Fibroblast of lung (primary cell): ENCODE data around the gene FBXW9. TPM values are rescaled to one million over a fixed set of nuclear protein-coding genes. Genes with fewer than 3 reads are reported as not detected.

Experiments
- DNase-seq, 2 donors: peaks; one replicate each; pipeline versions ENCODE4 v3.0.0 to v3.0.0-alpha.2; 2010; ENCODE audit warnings: low read depth in 2 of 2
- H2AFZ ChIP-seq: 2 replicates; pipeline ENCODE4 v1.5.1; 2012; ENCODE audit warnings: low read length, control low read depth, inconsistent platforms
- H3K27ac ChIP-seq: 2 replicates; pipeline ENCODE4 v1.5.1; 2011; ENCODE audit warnings: low read length, control low read depth; ENCODE audit not compliant: insufficient read depth
- H3K27me3 ChIP-seq: 2 replicates; pipeline ENCODE4 v1.5.1; 2011; ENCODE audit warnings: mild to moderate bottlenecking, low read length; ENCODE audit not compliant: control insufficient read depth, insufficient read depth
- H3K36me3 ChIP-seq: 2 replicates; pipeline ENCODE4 v1.5.1; 2011; ENCODE audit warnings: low read length; ENCODE audit not compliant: control insufficient read depth, insufficient read depth
- H3K4me1 ChIP-seq: 2 replicates; pipeline ENCODE4 v1.5.1; 2011; ENCODE audit warnings: low read length; ENCODE audit not compliant: control insufficient read depth, insufficient read depth; ENCODE audit errors: extremely low read depth
- H3K4me2 ChIP-seq: 2 replicates; pipeline ENCODE4 v1.5.1; 2011; ENCODE audit warnings: low read length, control low read depth; ENCODE audit not compliant: insufficient read depth; ENCODE audit errors: extremely low read depth
- H3K4me3 ChIP-seq, 4 experiments: fragments of 200-600 bp in 1 of 4; sonication (generic) in 1 of 4; replicated peaks in 1 of 4; 2 replicates each; pipeline ENCODE4 v1.5.1; 2011 to 2016; ENCODE audit warnings: low read length in 4 of 4, low read depth in 3 of 4, mild to moderate bottlenecking in 3 of 4, control low read depth in 2 of 4, inconsistent platforms in 1 of 4, mixed read lengths in 1 of 4; ENCODE audit not compliant: insufficient read depth in 1 of 4; ENCODE audit errors: control extremely low read depth in 1 of 4
- H3K79me2 ChIP-seq: 2 replicates; pipeline ENCODE4 v1.5.1; 2012; ENCODE audit warnings: mild to moderate bottlenecking, low read length, inconsistent platforms; ENCODE audit not compliant: control insufficient read depth, insufficient read depth
- H3K9ac ChIP-seq: 2 replicates; pipeline ENCODE4 v1.5.1; 2011; ENCODE audit warnings: mild to moderate bottlenecking, low read length, control low read depth; ENCODE audit not compliant: insufficient read depth
- H3K9me3 ChIP-seq: 2 replicates; pipeline ENCODE4 v1.5.1; 2012; ENCODE audit warnings: low read depth, low read length; ENCODE audit not compliant: control insufficient read depth, insufficient read depth
- H4K20me1 ChIP-seq: 2 replicates; pipeline ENCODE4 v1.5.1; 2011; ENCODE audit warnings: low read length; ENCODE audit not compliant: control insufficient read depth, insufficient read depth; ENCODE audit errors: extremely low read depth
- EZH2 ChIP-seq: IDR thresholded peaks from 2 replicates; pipeline ENCODE4 v1.5.1; 2012; ENCODE audit warnings: low read length, control low read depth, mild to moderate bottlenecking; ENCODE audit errors: missing control alignments
- polyA plus RNA-seq, 2 donors: library from polyadenylated mRNA; depleted of rRNA in 1 of 2; stranded (reverse) in 1 of 2; unstranded in 1 of 2; fragments of >200 nt; gene quantifications; 2 replicates each; pipeline ENCODE4 v1.2.1, GENCODE V29; 2011 to 2012; ENCODE audit warnings: missing spikeins in 1 of 2
- total RNA-seq: library from RNA; depleted of rRNA; stranded (reverse); fragments of >200 nt; gene quantifications from 2 replicates; pipeline ENCODE4 v1.2.1, GENCODE V29; 2014
- TF ChIP-seq, protein P1 (sequence below), 2 donors: IDR thresholded peaks in 1 of 2; conservative IDR thresholded peaks in 1 of 2; 1 replicate in 1 of 2; 2 replicates in 1 of 2; pipeline ENCODE4 v1.5.1; 2011 to 2012; ENCODE audit warnings: low read length in 2 of 2, control low read depth in 1 of 2, inconsistent platforms in 1 of 2, low read depth in 1 of 2, mild to moderate bottlenecking in 1 of 2

Gene FBXW9
- total and polyA plus RNA-seq, 2 donors (not counting 1 experiment from before 2014, with no cell fraction given): 3.3 to 4.4 TPM

DNA sequence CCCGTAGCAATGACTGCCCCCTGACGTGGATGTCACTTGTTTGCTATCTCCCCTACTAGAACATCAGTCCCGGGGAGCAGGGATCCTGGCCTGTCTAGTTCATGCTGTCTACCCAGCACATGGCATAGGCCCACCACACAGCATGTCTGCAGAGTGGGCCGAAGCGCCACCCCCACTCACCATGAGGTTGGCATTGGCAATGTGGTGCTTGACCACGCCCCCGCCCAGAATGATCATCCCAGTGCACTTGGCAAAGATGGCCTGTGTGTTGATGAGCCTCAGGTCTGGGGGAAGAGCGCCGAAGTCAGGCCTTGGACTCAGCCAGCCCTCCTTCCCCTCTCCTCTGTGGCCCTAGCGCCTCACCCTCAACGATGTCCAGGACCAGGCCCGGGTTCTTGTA, 19.5 kb downstream of the FBXW9 start:
- Histone ChIP-seq H2AFZ (no peak overlapping the region), H3K9me3 (no peaks in the 10 kb centered on the region), H3K4me3 (no peak overlapping the region), H3K4me2 (no peak overlapping the region), H3K4me1 (no peaks in the 10 kb centered on the region), H4K20me1 (no peaks in the 10 kb centered on the region), H3K36me3 (peaks cover 37% of the 10 kb centered on the region), H3K27ac (no peak overlapping the region), H3K27me3 (no peaks in the 10 kb centered on the region), H3K79me2 (peaks cover 10% of the 10 kb centered on the region), H3K9ac (no peak overlapping the region)
- DNase-seq: no peak
- no peak for TF ChIP-seq EZH2
- TF ChIP-seq, protein P1, sequence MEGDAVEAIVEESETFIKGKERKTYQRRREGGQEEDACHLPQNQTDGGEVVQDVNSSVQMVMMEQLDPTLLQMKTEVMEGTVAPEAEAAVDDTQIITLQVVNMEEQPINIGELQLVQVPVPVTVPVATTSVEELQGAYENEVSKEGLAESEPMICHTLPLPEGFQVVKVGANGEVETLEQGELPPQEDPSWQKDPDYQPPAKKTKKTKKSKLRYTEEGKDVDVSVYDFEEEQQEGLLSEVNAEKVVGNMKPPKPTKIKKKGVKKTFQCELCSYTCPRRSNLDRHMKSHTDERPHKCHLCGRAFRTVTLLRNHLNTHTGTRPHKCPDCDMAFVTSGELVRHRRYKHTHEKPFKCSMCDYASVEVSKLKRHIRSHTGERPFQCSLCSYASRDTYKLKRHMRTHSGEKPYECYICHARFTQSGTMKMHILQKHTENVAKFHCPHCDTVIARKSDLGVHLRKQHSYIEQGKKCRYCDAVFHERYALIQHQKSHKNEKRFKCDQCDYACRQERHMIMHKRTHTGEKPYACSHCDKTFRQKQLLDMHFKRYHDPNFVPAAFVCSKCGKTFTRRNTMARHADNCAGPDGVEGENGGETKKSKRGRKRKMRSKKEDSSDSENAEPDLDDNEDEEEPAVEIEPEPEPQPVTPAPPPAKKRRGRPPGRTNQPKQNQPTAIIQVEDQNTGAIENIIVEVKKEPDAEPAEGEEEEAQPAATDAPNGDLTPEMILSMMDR (conservative IDR thresholded peaks at IDR 0.05 in 1 of 2, IDR thresholded peaks at IDR 0.05 in 1 of 2; ENCODE audit: low read depth in 1 of 2, low read length in 2 of 2): no peak

DNA sequence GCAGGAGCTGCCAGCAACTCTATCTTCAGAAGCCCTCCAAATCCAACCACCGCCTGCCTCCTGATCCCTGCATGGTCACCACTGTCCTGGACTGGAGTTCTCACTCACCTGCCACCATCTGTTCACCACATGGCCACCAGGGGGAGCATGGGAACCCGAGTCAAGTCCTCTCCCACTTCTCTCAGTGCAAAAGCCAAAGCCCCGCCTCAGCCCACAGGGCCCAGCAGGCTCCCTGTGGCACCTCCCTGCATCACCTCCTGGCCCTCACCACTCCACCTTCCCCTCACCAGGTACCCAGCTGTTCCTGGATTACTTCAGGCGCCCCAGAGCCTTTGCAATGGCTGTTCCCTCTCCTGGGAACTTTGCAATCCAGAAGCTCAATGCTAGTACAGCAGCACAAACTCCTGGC, 20.0 kb downstream of the FBXW9 start:
- H3K4me2 ChIP-seq: no peak overlapping the region
- H3K4me3 ChIP-seq: no peak overlapping the region
- TF ChIP-seq EZH2: no peak
- TF ChIP-seq, protein P1 (conservative IDR thresholded peaks at IDR 0.05 in 1 of 2, IDR thresholded peaks at IDR 0.05 in 1 of 2; ENCODE audit: low read depth in 1 of 2, low read length in 2 of 2): peak; percentile 76 to 89
- H4K20me1 ChIP-seq: no peaks in the 10 kb centered on the region
- H3K79me2 ChIP-seq: peaks cover 10% of the 10 kb centered on the region
- no peaks in the 10 kb centered on the region for H3K27me3 ChIP-seq
- H3K36me3 ChIP-seq: peaks cover 37% of the 10 kb centered on the region
- H3K4me1 ChIP-seq: no peaks in the 10 kb centered on the region
- peak; percentile 56 to 72 for DNase-seq
- no peak overlapping the region for H3K27ac ChIP-seq
- no peaks in the 10 kb centered on the region for H3K9me3 ChIP-seq
- no peak overlapping the region for H2AFZ ChIP-seq
- H3K9ac ChIP-seq: no peak overlapping the region

DNA sequence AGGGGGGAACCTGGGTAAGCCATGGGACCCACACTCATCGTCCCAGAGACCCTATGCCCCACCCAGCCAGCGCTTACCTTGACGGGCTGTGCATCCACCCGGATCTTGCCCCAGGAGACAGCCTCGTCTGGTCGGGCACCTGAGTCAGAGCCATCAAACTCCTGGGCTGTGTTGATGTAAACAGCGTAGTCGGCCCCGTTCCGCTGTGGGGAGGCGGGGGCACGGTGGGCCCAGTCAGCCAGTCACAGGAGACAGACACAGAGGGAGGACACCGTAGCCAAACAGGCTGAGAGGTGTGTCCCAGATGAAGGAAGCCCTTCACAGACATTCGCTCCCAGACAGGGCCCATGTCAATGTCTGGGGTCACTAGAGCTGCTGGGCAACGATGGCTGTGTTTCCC, 20.5 kb downstream of the FBXW9 start:
- Histone ChIP-seq H3K9ac (no peak overlapping the region), H3K27ac (no peak overlapping the region), H3K27me3 (no peaks in the 10 kb centered on the region), H2AFZ (no peak overlapping the region), H3K79me2 (peaks cover 10% of the 10 kb centered on the region), H3K4me3 (no peak overlapping the region), H3K4me1 (no peaks in the 10 kb centered on the region), H3K4me2 (no peak overlapping the region), H3K9me3 (no peaks in the 10 kb centered on the region), H4K20me1 (no peaks in the 10 kb centered on the region), H3K36me3 (peaks cover 37% of the 10 kb centered on the region)
- DNase-seq: no peak
- TF ChIP-seq, protein P1 (conservative IDR thresholded peaks at IDR 0.05 in 1 of 2, IDR thresholded peaks at IDR 0.05 in 1 of 2; ENCODE audit: low read depth in 1 of 2, low read length in 2 of 2): no peak
- TF ChIP-seq EZH2: no peak
